B cell (primary cell): ENCODE data around the gene RBM34. TPM values are rescaled to one million over a fixed set of nuclear protein-coding genes. Genes with fewer than 3 reads are reported as not detected.

Source experiments
- ATAC-seq: fragments of 200-7000 bp; cut with Tn5 transposase; one replicate; pipeline ENCODE4 v1.10.0; 2021; ENCODE audit warnings: low read depth, mild to moderate bottlenecking, moderate number of reproducible peaks, moderate library complexity
- CTCF ChIA-PET: fragments of 350-600 bp; sonication (Branson Sonifier 250); formaldehyde crosslinking; loops from one replicate; lab custom pipeline; 2021; ENCODE audit warnings: antibody characterized with exemption, inconsistent platforms; lab: Charles Lee
- POLR2A ChIA-PET: fragments of 350-600 bp; sonication (Branson Sonifier 250); formaldehyde crosslinking; loops from one replicate; lab custom pipeline; 2021; ENCODE audit warnings: antibody characterized with exemption; lab: Charles Lee
- DNase-seq: peaks from one replicate; pipeline ENCODE4 v3.0.0; 2013
- H2AFZ ChIP-seq: 2 replicates; pipeline ENCODE4 v1.6.1; 2012; ENCODE audit warnings: mild to moderate bottlenecking, low read depth, low read length; ENCODE audit not compliant: insufficient read depth, poor library complexity, severe bottlenecking
- H3K27ac ChIP-seq, 2 donors: 1 replicate in 1 of 2; 2 replicates in 1 of 2; pipeline ENCODE4 v1.5.1; 2012 to 2013; ENCODE audit warnings: low read length in 2 of 2, mild to moderate bottlenecking in 2 of 2, moderate library complexity in 1 of 2
- H3K27me3 ChIP-seq, 4 experiments: fragments of 200-600 bp in 1 of 4; sonication (generic) in 1 of 4; replicated peaks in 1 of 4; 1 replicate in 2 of 4; 2 replicates in 2 of 4; pipeline versions ENCODE4 v1.6.1 to v1.7.0; 2013 to 2016; ENCODE audit warnings: low read length in 3 of 4, mild to moderate bottlenecking in 2 of 4, mixed read lengths in 1 of 4, moderate library complexity in 1 of 4; ENCODE audit not compliant: insufficient read depth in 4 of 4, control insufficient read depth in 3 of 4; ENCODE audit errors: control extremely low read depth in 1 of 4
- H3K36me3 ChIP-seq, 2 experiments: replicated peaks in 1 of 2; 1 replicate in 1 of 2; 2 replicates in 1 of 2; pipeline versions ENCODE4 v1.6.1 to v1.7.1; 2013; ENCODE audit warnings: low read length in 1 of 2; ENCODE audit not compliant: insufficient read depth in 2 of 2, control insufficient read depth in 1 of 2; ENCODE audit errors: control extremely low read depth in 1 of 2, extremely low read depth in 1 of 2
- H3K4me1 ChIP-seq, 2 donors: fragments of 200-600 bp in 1 of 2; sonication (generic) in 1 of 2; 1 replicate in 1 of 2; 2 replicates in 1 of 2; pipeline versions ENCODE4 v1.5.1 to v1.6.1; 2013 to 2017; ENCODE audit warnings: low read length in 2 of 2; ENCODE audit not compliant: control insufficient read depth in 2 of 2, insufficient read depth in 2 of 2
- H3K4me2 ChIP-seq: replicated peaks from 2 replicates; pipeline ENCODE3; 2012; ENCODE audit warnings: mild to moderate bottlenecking, low read depth, low read length; ENCODE audit not compliant: poor library complexity, severe bottlenecking
- H3K4me3 ChIP-seq, 5 experiments: fragments of 200-600 bp in 1 of 5; sonication (generic) in 1 of 5; 1 replicate in 3 of 5; 2 replicates in 2 of 5; pipeline versions ENCODE4 v1.5.1 to v1.7.0; 2011 to 2016; ENCODE audit warnings: low read length in 4 of 5, mild to moderate bottlenecking in 4 of 5, low read depth in 2 of 5, control low read depth in 1 of 5, moderate library complexity in 1 of 5; ENCODE audit not compliant: insufficient read depth in 1 of 5; ENCODE audit errors: control extremely low read depth in 1 of 5, extremely low read depth in 1 of 5
- H3K79me2 ChIP-seq: fragments of 200-600 bp; sonication (generic); one replicate; pipeline ENCODE4 v1.6.0; 2016; ENCODE audit warnings: low read length; ENCODE audit not compliant: control insufficient read depth, insufficient read depth
- H3K9ac ChIP-seq: fragments of 200-600 bp; sonication (generic); 2 replicates; pipeline ENCODE4 v1.6.1; 2017; ENCODE audit warnings: mild to moderate bottlenecking, low read length, moderate library complexity
- H3K9me3 ChIP-seq, 3 donors: one replicate each; pipeline versions ENCODE4 v1.6.1 to v1.7.1; 2013; ENCODE audit warnings: low read length in 2 of 3; ENCODE audit not compliant: control insufficient read depth in 2 of 3, insufficient read depth in 1 of 3; ENCODE audit errors: control extremely low read depth in 1 of 3
- H4K20me1 ChIP-seq: 2 replicates; pipeline ENCODE4 v1.6.0; 2012; ENCODE audit warnings: mild to moderate bottlenecking, low read length; ENCODE audit not compliant: insufficient read depth, control insufficient read depth, poor library complexity, severe bottlenecking
- H3K27ac Mint-ChIP-seq: one replicate; pipeline ENCODE4 v1.8.0; 2021; ENCODE audit warnings: mixed read lengths
- H3K27me3 Mint-ChIP-seq: one replicate; pipeline ENCODE4 v1.8.0; 2021; ENCODE audit warnings: mixed read lengths
- H3K4me1 Mint-ChIP-seq: one replicate; pipeline ENCODE4 v1.8.0; 2021; ENCODE audit warnings: mixed read lengths
- H3K4me3 Mint-ChIP-seq: one replicate; pipeline ENCODE4 v1.8.0; 2021; ENCODE audit warnings: mixed read lengths
- H3K9me3 Mint-ChIP-seq: one replicate; pipeline ENCODE4 v1.8.0; 2022; ENCODE audit warnings: mixed read lengths; ENCODE audit not compliant: insufficient read depth
- CTCF ChIP-seq: fragments of 200-600 bp; IDR thresholded peaks from one replicate; pipeline ENCODE4 v1.8.0; 2022; ENCODE audit warnings: antibody characterized with exemption, mild to moderate bottlenecking
- EZH2 ChIP-seq: IDR thresholded peaks from 2 replicates; pipeline ENCODE4 v1.6.1; 2012; ENCODE audit warnings: borderline replicate concordance, low read depth, mild to moderate bottlenecking, moderate library complexity, low read length; ENCODE audit not compliant: insufficient read depth, poor library complexity, severe bottlenecking
- WGBS: methylation state at CpG from one replicate; pipeline ENCODE4 v1.1.5; 2013; ENCODE audit warnings: missing lambda C conversion rate; ENCODE audit not compliant: insufficient coverage; 5-methylcytosine and 5-hydroxymethylcytosine counted together
- intact Hi-C: fragments of 100-400 bp; cut with micrococcal nuclease; formaldehyde crosslinking; loops from one replicate; pipeline ENCODE4 v1.10.0; 2022
- polyA plus RNA-seq: library from polyadenylated mRNA; depleted of rRNA; stranded (reverse); fragments of >200 nt; gene quantifications from 2 replicates; pipeline ENCODE4 v1.2.3, GENCODE V29; 2012
- total RNA-seq, 2 donors: library from RNA; stranded (reverse); fragments of 120-200 nt in 1 of 2; gene quantifications; 1 replicate in 1 of 2; 2 replicates in 1 of 2; pipeline versions ENCODE4 v1.2.3 to v1.2.4, GENCODE V29; 2013 to 2022

RBM34 gene
- total and polyA plus RNA-seq, 2 donors (not counting 1 experiment from before 2014, with no cell fraction given): 24.4 to 131 TPM

- intact Hi-C loops: no loop called here
- ATAC-seq (no peak), DNase-seq (no peak)
- Mint-ChIP-seq H3K4me3 (no peak overlapping the region), H3K4me1 (peaks cover under 1% of the 10 kb centered on the region), H3K27ac (no peak overlapping the region), H3K9me3 (no peaks in the 10 kb centered on the region), H3K27me3 (no peaks in the 10 kb centered on the region)
- Histone ChIP-seq H4K20me1 (no peaks in the 10 kb centered on the region), H3K4me2 (no peak overlapping the region), H3K36me3 (peaks cover 13 to 58% of the 10 kb centered on the region in 2 experiments), H3K4me1 (peaks cover 0 to 3% of the 10 kb centered on the region in 2 donors), H3K9me3 (no peaks in the 10 kb centered on the region), H3K79me2 (peaks cover 2% of the 10 kb centered on the region), H3K27ac (no peak overlapping the region), H3K4me3 (no peak overlapping the region), H3K27me3 (no peaks in the 10 kb centered on the region), H3K9ac (no peak overlapping the region), H2AFZ (no peak overlapping the region)
- TF ChIP-seq CTCF: no peak
- ChIA-PET POLR2A (no interaction called here), CTCF (no interaction called here)
- 100% methylated on average over 7 of the region's 12 CpGs for WGBS
Measured at GRCh38 chr1:235134171-235134570, 26.9 kb downstream of the RBM34 start.

GRCh38 chr1:235133086-235133485 is 28.0 kb downstream of the RBM34 start:
- intact Hi-C loops: no loop called here
- H3K36me3 ChIP-seq: peaks cover 10 to 48% of the 10 kb centered on the region in 2 experiments
- H4K20me1 ChIP-seq: no peaks in the 10 kb centered on the region
- H3K27me3 Mint-ChIP-seq: no peaks in the 10 kb centered on the region
- POLR2A ChIA-PET: interaction anchor here (1.3 kb wide), 1 partner anchor 27 kb away, joined by 3 read pairs; the partner anchor contains the start of gene RBM34
- CTCF ChIA-PET: interaction anchor here (0.6 kb wide), 1 partner anchor 20 kb away, joined by 3 read pairs; no protein-coding TSS in a partner anchor
- H3K4me3 Mint-ChIP-seq: no peak overlapping the region
- TF ChIP-seq CTCF (no peak), EZH2 (no peak)
- no peaks in the 10 kb centered on the region for H3K9me3 Mint-ChIP-seq
- DNase-seq (no peak), ATAC-seq (no peak)
- no peaks in the 10 kb centered on the region for H3K27me3 ChIP-seq
- H3K4me1 ChIP-seq: peaks cover 0 to 4% of the 10 kb centered on the region in 2 donors
- H3K27ac Mint-ChIP-seq: no peak overlapping the region
- no peaks in the 10 kb centered on the region for H3K9me3 ChIP-seq
- 100% methylated on average over 1 of the region's 3 CpGs for WGBS
- no peak overlapping the region for H3K9ac ChIP-seq
- H3K4me1 Mint-ChIP-seq: peaks cover 7% of the 10 kb centered on the region
- no peak overlapping the region for H3K4me2 ChIP-seq
- no peak overlapping the region for H3K4me3 ChIP-seq
- peaks cover 13% of the 10 kb centered on the region for H3K79me2 ChIP-seq
- no peak overlapping the region for H2AFZ ChIP-seq
- H3K27ac ChIP-seq: no peak overlapping the region
